ENCODE measurements around the gene FHIT.

DNA sequence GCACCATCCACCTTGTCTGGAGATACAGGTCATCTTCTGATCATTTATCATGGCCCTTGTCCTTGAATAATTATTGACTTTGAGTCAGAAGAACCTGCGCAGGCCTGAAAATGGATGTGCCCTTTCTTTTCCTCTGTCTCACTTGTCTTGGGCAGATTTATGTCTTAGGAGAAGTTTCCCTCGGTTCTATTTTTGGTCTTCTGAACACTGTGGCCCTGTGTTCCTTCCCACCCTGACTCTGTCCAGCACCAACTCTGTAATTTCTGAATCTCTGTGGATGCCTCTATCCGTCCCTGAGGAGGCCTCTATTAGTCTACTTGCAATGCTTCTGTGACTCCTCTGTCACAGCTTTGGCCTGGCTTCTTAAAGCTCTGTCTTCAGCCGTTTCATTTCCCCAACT, 1520.7 kb downstream of the FHIT start:
- no peak for TF ChIP-seq GATA2 (IDR thresholded peaks at IDR 0.05; ENCODE audit: low read depth, low read length)
- no peak for TF ChIP-seq GATA3 (IDR thresholded peaks at IDR 0.05; ENCODE audit: low read depth, low read length)

Data from SH-SY5Y (cell line).